NB4 (cell line): ENCODE measurements around the gene BCL2L12.

Source experiments
- POLR2A ChIP-seq: IDR thresholded peaks from 2 replicates; pipeline ENCODE4 v1.6.1; 2011; ENCODE audit warnings: mild to moderate bottlenecking; ENCODE audit not compliant: insufficient read length; ENCODE audit errors: extremely low read depth
- TF ChIP-seq, protein P1 (sequence below): IDR thresholded peaks from one replicate; pipeline ENCODE4 v1.5.1; 2012; ENCODE audit warnings: low read depth, low read length

DNA sequence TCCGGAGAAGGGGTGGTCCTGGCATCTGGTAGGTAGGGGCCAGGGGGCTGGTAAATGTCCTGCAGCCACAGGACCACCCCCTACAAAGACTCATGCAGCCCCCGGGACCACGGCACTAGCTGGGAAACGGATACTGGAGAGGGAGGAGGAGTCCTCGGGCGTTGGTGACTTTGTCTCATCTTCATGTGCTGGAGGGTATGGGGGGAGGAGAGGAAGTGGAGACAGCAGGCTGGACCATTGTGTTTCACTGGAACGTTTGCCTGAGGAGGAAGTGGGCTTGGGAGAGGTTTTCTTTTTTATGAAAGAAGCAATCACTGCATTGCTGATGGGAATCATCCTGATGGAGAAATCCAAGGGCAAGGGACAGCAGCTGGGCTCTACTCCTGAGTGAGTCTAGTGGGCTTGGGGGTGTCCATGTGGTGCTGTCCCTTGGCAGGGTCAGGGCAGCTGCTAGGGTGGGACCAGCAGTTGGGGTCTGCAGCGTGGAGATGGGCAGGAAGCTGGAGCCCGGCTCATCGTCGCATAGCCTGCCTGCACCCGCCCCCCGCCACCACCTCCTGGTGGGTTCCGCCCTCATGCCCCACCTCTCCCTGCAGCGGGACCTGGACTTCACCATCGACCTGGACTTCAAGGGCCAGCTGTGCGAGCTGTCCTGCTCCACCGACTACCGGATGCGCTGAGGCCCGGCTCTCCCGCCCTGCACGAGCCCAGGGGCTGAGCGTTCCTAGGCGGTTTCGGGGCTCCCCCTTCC, 22.0 kb downstream of the BCL2L12 start:
- TF ChIP-seq, protein P1, sequence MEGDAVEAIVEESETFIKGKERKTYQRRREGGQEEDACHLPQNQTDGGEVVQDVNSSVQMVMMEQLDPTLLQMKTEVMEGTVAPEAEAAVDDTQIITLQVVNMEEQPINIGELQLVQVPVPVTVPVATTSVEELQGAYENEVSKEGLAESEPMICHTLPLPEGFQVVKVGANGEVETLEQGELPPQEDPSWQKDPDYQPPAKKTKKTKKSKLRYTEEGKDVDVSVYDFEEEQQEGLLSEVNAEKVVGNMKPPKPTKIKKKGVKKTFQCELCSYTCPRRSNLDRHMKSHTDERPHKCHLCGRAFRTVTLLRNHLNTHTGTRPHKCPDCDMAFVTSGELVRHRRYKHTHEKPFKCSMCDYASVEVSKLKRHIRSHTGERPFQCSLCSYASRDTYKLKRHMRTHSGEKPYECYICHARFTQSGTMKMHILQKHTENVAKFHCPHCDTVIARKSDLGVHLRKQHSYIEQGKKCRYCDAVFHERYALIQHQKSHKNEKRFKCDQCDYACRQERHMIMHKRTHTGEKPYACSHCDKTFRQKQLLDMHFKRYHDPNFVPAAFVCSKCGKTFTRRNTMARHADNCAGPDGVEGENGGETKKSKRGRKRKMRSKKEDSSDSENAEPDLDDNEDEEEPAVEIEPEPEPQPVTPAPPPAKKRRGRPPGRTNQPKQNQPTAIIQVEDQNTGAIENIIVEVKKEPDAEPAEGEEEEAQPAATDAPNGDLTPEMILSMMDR: no peak
- TF ChIP-seq POLR2A: no peak
